Measurements from ENCODE around the gene CRYBG1. TPM values are rescaled to one million over a fixed set of nuclear protein-coding genes. Genes with fewer than 3 reads are reported as not detected.

CRYBG1 gene
- total and polyA plus RNA-seq, 2 of the 13 experiments (the other 11 are each of a cell fraction or from before 2014, with no cell fraction given), result 10.1 to 21.9 TPM

GRCh38 chr6:106462923-106463557 is 102.5 kb downstream of the CRYBG1 start (continued):
- peak; percentile 64; the same call in 1 of the 2 replicates for TF ChIP-seq ARID5B (CRISPR knock-in tag; IDR thresholded peaks at IDR 0.05)
- peak; percentile 63 for TF ChIP-seq SAP130 (CRISPR knock-in tag; IDR thresholded peaks at IDR 0.05; ENCODE audit: low read depth)
- no peak for TF ChIP-seq KDM5B (CRISPR knock-in tag; IDR thresholded peaks at IDR 0.05; ENCODE audit: borderline replicate concordance)
- peak; percentile 82 for TF ChIP-seq PAXIP1 (CRISPR knock-in tag; conservative IDR thresholded peaks at IDR 0.05)
- 0 out of 4 replicates have a peak, but pooled peaks of 1 of the 2 experiments have one; percentile 11 for TF ChIP-seq ATF4 (CRISPR knock-in tag; IDR thresholded peaks at IDR 0.05)
- TF ChIP-seq ZGPAT (CRISPR knock-in tag; IDR thresholded peaks at IDR 0.05), result peak; percentile 32; the same call in 1 of the 2 replicates
- TF ChIP-seq FOXA3 (CRISPR knock-in tag; IDR thresholded peaks at IDR 0.05), result peak; percentile 57
- peak; percentile 73 for TF ChIP-seq ELF3 (CRISPR knock-in tag; IDR thresholded peaks at IDR 0.05)
- TF ChIP-seq BATF2 (CRISPR knock-in tag; IDR thresholded peaks at IDR 0.05), result no peak
- TF ChIP-seq SOX6 (IDR thresholded peaks at IDR 0.05), result no peak
- peak; percentile 61; the same call in 1 of the 2 replicates for TF ChIP-seq SOX6 (CRISPR knock-in tag; IDR thresholded peaks at IDR 0.05)
- peak; percentile 59; the same call in 1 of the 2 replicates for TF ChIP-seq FOXP4 (CRISPR knock-in tag; IDR thresholded peaks at IDR 0.05)
- TF ChIP-seq TCF7L2 (IDR thresholded peaks at IDR 0.05; ENCODE audit: low read depth, low read length), result no peak
- TF ChIP-seq EP300 (IDR thresholded peaks at IDR 0.05; ENCODE audit: low read depth in 2 of 2, low read length in 2 of 2), result peak in 1 of 2 experiments; percentile 65; a peak in 2 of 4 replicates
- no peak for TF ChIP-seq EP300 (CRISPR knock-in tag; IDR thresholded peaks at IDR 0.05; ENCODE audit: borderline replicate concordance)
- peak; percentile 47; the same call in 1 of the 2 replicates for TF ChIP-seq SIX4 (CRISPR knock-in tag; IDR thresholded peaks at IDR 0.05)
